ENCODE results near the gene MAPKAPK3. TPM values are rescaled to one million over a fixed set of nuclear protein-coding genes. Genes with fewer than 3 reads are reported as not detected.

MAPKAPK3 gene
- total and polyA plus RNA-seq, 2 of the 8 experiments (the other 6 are each of a cell fraction or from before 2014, with no cell fraction given) = 65.4 to 99.8 TPM

DNA sequence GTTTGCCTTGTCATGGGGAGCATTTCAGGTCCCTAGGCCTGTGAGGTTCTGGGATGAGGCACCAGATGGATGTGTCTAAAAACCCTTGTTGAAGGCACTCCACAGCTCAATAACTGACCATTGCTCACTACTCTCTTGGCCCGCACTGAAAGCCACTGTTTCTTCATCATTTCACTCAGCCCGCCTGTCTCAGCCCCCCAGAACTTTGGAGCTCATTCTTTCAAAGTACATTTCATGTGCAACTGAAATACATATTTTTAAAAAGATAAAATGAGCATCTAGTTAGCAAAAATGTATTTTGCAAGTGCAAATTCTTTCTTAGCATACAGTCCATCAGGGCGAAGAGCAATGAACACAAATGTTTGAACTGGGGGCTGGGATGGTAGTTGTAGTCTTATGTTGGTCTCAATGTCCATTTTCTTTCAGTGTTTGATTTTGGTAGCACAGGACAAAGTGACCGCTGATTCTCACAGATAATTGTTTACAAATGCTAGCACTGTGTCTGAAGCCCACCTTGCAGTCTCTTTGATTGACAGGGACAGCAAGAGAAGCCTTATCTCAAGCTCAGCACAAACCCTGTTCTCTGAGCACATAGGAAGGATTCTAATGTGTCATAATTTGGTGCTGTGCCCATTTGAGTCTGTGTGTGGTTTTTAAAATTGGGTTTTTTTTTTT is 28.1 kb upstream of the MAPKAPK3 start:
- H3K27me3 ChIP-seq (replicated peaks in 1 of 4; ENCODE audit: control insufficient read depth in 3 of 4, extremely low read depth in 1 of 4, insufficient read depth in 3 of 4, low read length in 3 of 4) = peaks cover 0 to 2% (median 0%) of the 10 kb centered on the region in 4 experiments; a peak in 1 of 7 replicates
- no peak overlapping the region for H3K9ac ChIP-seq (replicated peaks in 1 of 4; ENCODE audit: extremely low read depth in 1 of 4, low read depth in 3 of 4, low read length in 3 of 4)
- peaks cover 0 to 2% of the 10 kb centered on the region in 2 experiments for H4K20me1 ChIP-seq (replicated peaks in 1 of 2; ENCODE audit: control insufficient read depth in 1 of 2, insufficient read depth in 2 of 2, low read length in 2 of 2)
- TF ChIP-seq TBP (IDR thresholded peaks at IDR 0.05; ENCODE audit: low read depth, low read length) (no peak), RBBP5 (IDR thresholded peaks at IDR 0.05; ENCODE audit: borderline replicate concordance, low read depth, low read length) (no peak), BRCA1 (IDR thresholded peaks at IDR 0.05; ENCODE audit: low read depth, low read length) (no peak), POU5F1 (IDR thresholded peaks at IDR 0.05; ENCODE audit: low read depth, low read length) (no peak), TAF7 (optimal IDR thresholded peaks at IDR 0.05; ENCODE audit: borderline replicate concordance, low read depth, low read length) (no peak), HDAC6 (IDR thresholded peaks at IDR 0.05; ENCODE audit: low read depth, low read length) (no peak), CBX8 (IDR thresholded peaks at IDR 0.05; ENCODE audit: borderline replicate concordance, low read depth, low read length) (no peak), RNF2 (IDR thresholded peaks at IDR 0.05; ENCODE audit: borderline replicate concordance, low read depth, low read length, missing control alignments, poor library complexity, severe bottlenecking) (no peak)
- TF ChIP-seq, protein P1, sequence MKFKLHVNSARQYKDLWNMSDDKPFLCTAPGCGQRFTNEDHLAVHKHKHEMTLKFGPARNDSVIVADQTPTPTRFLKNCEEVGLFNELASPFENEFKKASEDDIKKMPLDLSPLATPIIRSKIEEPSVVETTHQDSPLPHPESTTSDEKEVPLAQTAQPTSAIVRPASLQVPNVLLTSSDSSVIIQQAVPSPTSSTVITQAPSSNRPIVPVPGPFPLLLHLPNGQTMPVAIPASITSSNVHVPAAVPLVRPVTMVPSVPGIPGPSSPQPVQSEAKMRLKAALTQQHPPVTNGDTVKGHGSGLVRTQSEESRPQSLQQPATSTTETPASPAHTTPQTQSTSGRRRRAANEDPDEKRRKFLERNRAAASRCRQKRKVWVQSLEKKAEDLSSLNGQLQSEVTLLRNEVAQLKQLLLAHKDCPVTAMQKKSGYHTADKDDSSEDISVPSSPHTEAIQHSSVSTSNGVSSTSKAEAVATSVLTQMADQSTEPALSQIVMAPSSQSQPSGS (IDR thresholded peaks at IDR 0.05; ENCODE audit: low read length) = no peak
- TF ChIP-seq, protein P2, sequence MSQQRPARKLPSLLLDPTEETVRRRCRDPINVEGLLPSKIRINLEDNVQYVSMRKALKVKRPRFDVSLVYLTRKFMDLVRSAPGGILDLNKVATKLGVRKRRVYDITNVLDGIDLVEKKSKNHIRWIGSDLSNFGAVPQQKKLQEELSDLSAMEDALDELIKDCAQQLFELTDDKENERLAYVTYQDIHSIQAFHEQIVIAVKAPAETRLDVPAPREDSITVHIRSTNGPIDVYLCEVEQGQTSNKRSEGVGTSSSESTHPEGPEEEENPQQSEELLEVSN (IDR thresholded peaks at IDR 0.05) = no peak
- H2BK5ac ChIP-seq (ENCODE audit: low read depth, low read length) = no peak overlapping the region
- no peak overlapping the region for H3K4me3 ChIP-seq (ENCODE audit: extremely low read depth in 1 of 4, insufficient read depth in 2 of 4, low read depth in 3 of 4, low read length in 4 of 4)
- H2AK5ac ChIP-seq (ENCODE audit: low read depth, low read length) = no peak overlapping the region
- no peaks in the 10 kb centered on the region for H3K79me2 ChIP-seq (ENCODE audit: control insufficient read depth in 1 of 2, insufficient read depth in 2 of 2, low read length in 2 of 2)
- H3K9me3 ChIP-seq (ENCODE audit: insufficient read depth in 2 of 2, low read depth in 1 of 2, low read length in 1 of 2) = no peaks in the 10 kb centered on the region
- no peak overlapping the region for H3K4ac ChIP-seq (replicated peaks; ENCODE audit: insufficient read length, low read depth, low read length)
- H2BK12ac ChIP-seq (ENCODE audit: low read depth, low read length) = no peak overlapping the region
- H3K79me1 ChIP-seq (ENCODE audit: low read depth, low read length) = no peaks in the 10 kb centered on the region
- H4K8ac ChIP-seq (ENCODE audit: extremely low read depth, insufficient read depth, low read length) = no peak overlapping the region
- H4K91ac ChIP-seq (replicated peaks; ENCODE audit: insufficient read length, low read length) = no peak overlapping the region
- no peak overlapping the region for H3K27ac ChIP-seq (ENCODE audit: low read depth, low read length)
- no peak overlapping the region for H3K14ac ChIP-seq (ENCODE audit: insufficient read length)
- H2BK15ac ChIP-seq (ENCODE audit: low read length) = no peak overlapping the region
- H3K36me3 ChIP-seq (ENCODE audit: control insufficient read depth in 2 of 4, insufficient read depth in 4 of 4, low read length in 3 of 4) = no peaks in the 10 kb centered on the region
- CTCF ChIA-PET (ENCODE audit: partially characterized antibody) = interaction anchor here (0.9 to 11.1 kb wide), 9 partner anchors 10 to 169 kb away, joined by 3 to 233 read pairs (median 4); partner anchors contain the start of genes CISH, DOCK3, HEMK1 and MAPKAPK3
- POLR2A ChIA-PET (ENCODE audit: partially characterized antibody) = interaction anchor here (1.1 to 1.8 kb wide), 4 partner anchors 10 to 1344 kb away, joined by 3 to 5 read pairs (median 3); partner anchors contain the start of gene MAPKAPK3
- FAIRE-seq = no peak
- no peak overlapping the region for H3K4me2 ChIP-seq (ENCODE audit: insufficient read depth in 1 of 2, low read depth in 2 of 2, low read length in 2 of 2)
- H2BK120ac ChIP-seq (replicated peaks; ENCODE audit: low read depth, low read length) = no peak overlapping the region
- H4K5ac ChIP-seq (ENCODE audit: insufficient read length, low read depth, low read length) = no peak overlapping the region
- H3K23ac ChIP-seq (ENCODE audit: insufficient read length) = no peak overlapping the region
- no peak overlapping the region for H3K56ac ChIP-seq (replicated peaks; ENCODE audit: insufficient read length, low read depth, low read length)
- no peak overlapping the region for H3K18ac ChIP-seq (ENCODE audit: extremely low read depth, low read length)
- H2AFZ ChIP-seq (ENCODE audit: low read length) = no peak overlapping the region
- H3K23me2 ChIP-seq (ENCODE audit: low read depth, low read length) = no peaks in the 10 kb centered on the region
- H3K4me1 ChIP-seq (replicated peaks in 1 of 4; ENCODE audit: control insufficient read depth in 3 of 4, insufficient read depth in 4 of 4, low read length in 3 of 4) = no peaks in the 10 kb centered on the region
- no peak for DNase-seq (ENCODE audit: low read depth in 1 of 2, low spot score in 2 of 2)
- WGBS, 2 experiments (ENCODE audit: extremely low coverage in 1 of 2, insufficient coverage in 1 of 2, insufficient read length in 1 of 2, insufficient replicate concordance in 2 of 2, low coverage in 1 of 2, low lambda C conversion rate in 2 of 2, missing lambda C conversion rate in 1 of 2) = 91% methylated on average over 4 of the region's 4 CpGs; no CpG with 5 or more reads in 1 of the 2 experiments
- no peak overlapping the region for H2BK20ac ChIP-seq (ENCODE audit: low read length)
